ENCODE results near the gene DYRK1A.

DYRK1A gene

DNA sequence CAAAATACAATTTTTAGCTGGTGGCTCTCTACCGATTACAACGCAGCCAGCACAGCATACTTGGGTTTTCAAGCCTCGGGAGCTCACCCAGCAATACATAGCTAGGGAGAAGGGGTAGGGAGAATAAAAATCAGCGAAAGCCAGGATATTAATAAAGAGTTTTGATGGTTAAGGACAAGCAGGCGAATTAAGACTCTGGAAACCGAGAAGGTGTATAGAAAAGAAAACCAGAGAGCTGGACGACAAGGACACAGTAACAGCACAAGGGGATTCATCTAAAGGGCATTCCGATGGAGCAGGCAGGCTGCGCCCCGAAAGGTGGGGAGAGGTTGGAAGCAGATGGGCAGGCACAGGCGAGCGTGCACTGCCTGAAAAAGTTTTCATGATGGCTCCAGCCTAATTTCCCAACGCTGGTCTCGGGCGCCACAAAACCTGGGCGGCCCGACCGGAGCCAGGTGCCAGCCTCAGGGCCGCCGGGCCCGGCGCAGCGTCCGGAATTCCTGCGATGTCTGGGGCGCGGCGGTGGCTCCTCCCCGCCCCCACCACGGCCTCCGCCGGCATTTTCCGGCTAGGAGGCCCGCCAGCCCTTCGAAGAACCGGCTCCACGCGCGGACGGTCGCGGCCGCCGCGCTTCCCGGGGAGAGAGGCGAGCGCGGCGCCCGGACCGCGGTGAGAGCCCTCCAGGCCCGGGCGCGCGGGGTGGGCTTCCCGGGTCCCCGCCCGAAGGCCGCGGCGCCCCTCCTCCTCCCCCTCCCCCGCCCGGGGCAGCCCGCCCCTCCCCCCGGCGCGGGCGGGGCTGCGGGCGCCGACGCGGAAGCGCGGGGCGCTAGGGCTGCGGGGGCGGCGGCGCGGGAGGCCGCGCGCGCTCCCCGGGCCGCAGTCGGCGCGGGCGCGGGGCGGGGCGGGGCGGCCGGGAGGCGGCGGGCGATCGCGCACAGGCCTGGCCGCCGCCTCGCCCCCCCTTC, 774 bp upstream of the DYRK1A start:
- in situ Hi-C loops (cut with MboI; ENCODE audit: low sequenced_read_pairs), result no loop called here

DNA sequence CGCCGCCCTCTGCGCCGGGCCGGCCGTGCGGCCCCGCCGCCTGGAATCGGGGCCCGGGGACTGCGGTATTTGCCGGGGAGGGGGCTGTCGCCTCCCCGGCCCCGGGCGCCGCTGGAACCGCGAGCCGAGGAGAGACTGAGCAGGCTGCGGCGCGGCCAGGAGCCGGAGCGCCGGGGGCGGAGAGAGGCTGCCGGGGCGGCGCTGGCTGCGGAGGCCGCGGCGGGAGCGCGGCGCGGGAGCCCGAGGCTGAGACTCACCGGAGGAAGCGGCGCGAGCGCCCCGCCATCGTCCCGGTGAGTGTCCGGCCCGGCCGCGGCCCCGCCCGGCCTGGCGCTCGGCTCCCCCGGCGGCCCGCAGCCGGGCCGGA, 746 bp downstream of the DYRK1A start:
- in situ Hi-C loops (cut with MboI; ENCODE audit: low sequenced_read_pairs), result no loop called here

DNA sequence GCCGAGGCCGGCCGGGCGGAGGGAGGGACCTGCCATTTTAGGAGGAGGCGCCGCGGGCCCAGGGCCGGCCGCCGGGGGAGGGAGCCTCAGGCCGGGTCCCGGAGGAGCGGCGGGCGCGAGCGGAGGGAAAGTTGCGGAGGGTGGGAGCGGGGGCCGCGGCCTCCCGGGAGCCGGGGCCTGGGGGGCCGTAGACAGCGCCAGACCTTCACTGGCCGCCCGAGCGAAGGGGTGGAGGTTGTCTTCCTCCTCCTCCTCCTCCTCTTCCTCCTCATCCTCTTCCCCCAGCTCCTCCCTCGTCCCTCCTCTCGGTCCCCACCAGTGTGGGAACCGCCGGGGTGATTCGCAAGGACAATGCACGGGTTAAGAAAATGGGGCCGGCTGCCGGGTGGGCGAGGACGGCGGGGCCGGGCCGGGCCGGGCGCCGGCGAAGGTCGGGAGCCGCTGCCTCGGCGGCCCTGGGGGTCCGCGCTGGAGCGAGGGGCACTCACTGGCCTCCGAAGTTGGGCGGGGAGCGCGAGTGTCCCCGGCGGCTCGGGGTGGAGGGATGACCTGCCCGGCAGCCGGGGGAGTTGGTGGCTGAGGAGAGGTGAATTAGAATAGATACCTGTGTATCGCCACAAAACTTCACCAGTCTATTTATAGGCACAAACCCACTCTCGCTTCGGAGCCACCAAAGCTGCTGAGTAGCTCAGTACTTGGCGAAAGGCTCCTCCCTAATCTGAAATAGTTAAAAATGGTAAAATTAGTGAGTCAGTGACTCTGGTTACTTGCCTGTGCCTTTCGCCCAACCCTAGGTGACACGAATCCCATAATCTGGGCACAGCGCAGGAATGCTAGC, 1.3 kb downstream of the DYRK1A start:
- in situ Hi-C loops (cut with MboI; ENCODE audit: low sequenced_read_pairs), result no loop called here

DNA sequence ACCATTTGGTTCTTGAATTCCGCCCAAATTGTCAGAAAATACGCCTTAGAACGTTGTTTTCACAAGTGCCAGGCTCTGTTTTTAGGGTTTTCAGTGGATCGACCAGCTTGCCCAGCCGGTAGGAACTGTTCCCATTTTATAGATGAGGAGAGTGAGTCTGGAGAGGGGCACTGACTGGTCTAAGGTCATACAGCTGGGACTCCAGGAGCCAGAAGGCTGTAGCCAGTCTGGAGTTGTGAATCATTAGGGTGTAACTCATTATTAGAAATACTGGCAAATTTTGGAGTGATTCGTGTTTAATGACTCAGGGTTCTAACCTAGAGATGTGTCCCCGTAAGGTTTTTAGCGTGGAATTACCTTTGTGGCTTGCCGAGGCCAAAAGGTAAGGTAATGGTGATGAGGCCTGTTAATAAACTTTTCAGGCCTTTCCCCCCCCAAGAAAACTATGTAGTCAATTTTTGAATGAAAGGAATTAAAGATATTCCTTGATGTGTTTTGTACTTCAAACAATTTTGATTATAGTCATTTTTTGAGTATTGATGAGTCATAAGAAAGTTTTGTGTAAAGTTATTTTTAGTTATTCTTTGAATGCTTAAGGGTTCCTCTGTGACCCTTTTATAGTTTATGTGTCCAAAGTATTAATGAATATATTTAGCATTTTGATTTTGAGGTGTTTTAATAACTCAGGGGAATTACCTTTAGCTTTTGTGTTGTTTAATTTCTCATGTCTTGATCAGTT, 2.1 kb downstream of the DYRK1A start:
- in situ Hi-C loops (cut with MboI; ENCODE audit: low sequenced_read_pairs), result no loop called here

DNA sequence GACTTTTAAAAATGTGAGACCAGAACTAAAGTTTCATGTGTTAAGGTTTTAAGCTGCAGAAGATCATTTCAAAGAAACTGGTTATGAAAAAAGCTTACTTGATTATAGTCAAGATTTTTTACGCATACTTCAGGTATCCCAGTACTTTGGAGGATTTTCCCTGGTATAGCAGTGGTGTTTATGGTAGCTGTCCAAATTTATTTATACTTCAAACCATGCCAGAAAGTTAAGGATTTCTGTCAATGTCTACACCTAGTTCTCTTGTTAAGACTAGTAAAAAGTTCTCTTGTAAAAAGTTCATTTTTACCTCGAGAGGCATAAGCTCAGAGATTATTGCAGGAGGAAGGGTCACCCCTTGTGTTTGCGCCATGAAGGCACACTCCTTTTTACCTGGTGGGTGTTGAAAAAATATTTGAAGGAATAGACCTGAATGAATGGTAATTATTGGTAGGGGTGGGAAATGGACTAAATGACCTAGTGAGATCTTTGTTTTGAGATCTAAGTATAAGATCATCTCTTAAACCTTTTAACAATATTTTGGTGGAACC, 2.8 kb downstream of the DYRK1A start:
- in situ Hi-C loops (cut with MboI; ENCODE audit: low sequenced_read_pairs), result no loop called here

DNA sequence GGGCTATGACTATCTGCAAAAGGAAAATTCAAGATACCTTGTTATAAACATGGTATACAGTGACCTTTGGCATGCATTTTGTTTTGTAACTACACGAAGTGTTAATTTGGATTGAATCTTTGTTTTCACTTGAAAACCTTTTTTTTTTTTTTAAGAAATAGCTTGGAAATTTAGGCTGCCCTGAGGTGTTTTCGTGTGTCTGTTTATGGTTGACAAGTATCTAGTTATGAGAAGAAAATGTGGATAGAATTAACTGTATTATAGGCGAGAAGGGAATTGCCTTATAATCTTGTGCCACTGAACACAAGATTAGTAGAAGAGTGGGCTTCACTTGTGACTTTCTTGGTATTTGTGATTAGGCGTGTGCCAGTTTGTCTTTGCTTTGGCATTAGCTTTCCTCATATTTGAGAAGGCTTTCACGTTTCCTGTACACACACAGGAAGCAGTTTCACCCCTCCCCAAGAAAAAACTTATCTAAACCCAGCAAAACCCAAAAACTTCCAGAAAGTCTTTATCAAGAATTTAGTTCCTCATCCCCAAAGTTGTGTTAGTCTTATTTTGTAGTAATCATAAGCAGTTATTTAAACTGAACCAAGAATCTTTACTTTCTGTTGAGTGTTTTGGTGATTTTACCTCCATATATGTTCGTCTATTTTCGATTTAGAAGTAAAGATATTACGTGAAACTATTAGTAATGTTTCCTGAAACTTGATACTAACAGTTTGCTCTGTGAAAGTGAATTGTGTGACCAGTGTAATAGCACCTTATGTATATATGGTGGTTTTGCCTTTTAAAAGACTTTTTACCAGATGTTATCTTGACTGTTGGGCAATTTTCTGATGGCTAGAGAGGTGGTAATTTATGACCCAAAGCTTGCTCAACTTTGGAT, 3.8 kb downstream of the DYRK1A start:
- in situ Hi-C loops (cut with MboI; ENCODE audit: low sequenced_read_pairs), result no loop called here

DNA sequence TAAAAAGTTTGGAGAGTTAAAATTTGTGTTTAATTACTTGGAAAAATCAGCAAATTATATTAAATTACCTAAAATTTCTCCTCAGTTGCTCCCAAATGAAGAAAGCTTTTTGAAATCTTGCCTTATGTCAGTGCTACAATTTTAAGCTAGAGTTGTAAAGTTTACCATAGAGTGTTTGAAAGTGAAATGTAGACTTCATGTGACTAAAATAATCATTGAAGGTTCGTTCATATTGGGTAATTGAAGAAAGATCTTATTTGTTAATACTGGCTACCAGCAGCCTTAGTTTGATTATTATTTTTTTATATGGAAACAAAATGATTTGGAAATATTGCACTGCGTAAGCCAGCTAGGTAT, 4.4 kb downstream of the DYRK1A start:
- in situ Hi-C loops (cut with MboI; ENCODE audit: low sequenced_read_pairs), result no loop called here

DNA sequence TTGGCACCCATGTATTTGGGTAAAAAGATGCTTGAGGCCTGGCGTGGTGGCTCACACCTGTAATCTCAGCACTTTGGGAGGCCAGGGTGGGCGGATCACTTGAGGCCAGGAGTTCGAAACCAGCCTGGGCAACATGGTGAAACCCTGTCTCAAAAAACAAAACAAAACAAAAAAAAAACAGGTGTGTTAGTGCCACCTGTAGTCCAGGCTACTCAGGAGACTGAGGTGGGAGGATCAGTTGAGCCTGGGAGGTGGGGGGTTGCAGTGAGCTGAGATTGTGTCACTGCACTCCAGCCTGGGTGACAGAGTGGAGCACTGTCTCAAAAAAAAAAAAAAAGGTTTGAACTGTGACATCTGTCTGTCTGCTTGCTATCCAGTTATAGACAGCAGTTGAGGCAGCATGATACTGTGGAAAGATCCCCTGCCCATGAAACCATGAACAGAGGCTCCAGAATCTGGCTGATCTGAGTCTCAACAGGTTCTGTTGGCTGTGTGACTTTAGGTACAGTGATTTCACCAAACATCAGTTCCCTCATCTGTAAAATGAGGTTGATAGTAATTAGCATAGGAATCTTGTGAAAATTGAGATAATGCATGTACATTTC, 5.7 kb downstream of the DYRK1A start:
- in situ Hi-C loops (cut with MboI; ENCODE audit: low sequenced_read_pairs), result no loop called here

DNA sequence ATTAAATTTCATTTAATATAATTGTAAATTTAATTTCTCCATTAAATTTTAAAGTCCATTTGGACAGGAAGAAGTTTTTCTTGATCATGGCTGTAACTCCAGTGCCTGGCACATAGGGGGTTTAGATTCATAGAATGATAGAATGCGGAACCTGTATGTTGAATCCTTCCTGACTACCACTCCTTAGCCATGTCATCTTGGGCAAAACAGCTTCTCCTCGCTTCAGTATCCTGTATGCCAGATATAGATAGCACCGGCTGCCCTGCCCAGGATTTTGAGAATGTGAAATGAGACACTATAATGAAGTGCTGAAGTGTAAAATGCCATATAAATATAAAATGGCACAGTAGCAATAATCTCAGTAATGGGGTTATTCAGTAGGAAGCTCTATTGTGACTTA, 6.4 kb downstream of the DYRK1A start:
- in situ Hi-C loops (cut with MboI; ENCODE audit: low sequenced_read_pairs), result no loop called here

DNA sequence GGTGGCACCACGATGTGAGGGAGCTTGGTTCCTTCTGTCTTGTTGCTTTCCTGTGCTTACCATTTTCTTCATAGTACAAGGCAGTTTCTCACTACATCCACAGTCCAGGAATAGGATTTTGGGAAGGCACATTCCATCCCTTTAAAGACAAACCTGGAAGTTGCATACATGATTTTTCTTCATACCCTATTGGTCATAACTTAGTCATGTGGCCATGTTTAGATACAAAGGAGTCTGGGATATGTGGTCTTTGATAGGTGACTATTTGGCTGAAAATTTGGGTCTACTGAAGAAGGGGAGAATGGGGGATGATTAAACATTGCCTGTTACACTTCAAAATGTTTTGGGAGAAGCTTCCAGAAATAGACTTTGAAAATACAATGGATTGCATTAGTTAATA, 7.0 kb downstream of the DYRK1A start:
- in situ Hi-C loops (cut with MboI; ENCODE audit: low sequenced_read_pairs), result no loop called here

DNA sequence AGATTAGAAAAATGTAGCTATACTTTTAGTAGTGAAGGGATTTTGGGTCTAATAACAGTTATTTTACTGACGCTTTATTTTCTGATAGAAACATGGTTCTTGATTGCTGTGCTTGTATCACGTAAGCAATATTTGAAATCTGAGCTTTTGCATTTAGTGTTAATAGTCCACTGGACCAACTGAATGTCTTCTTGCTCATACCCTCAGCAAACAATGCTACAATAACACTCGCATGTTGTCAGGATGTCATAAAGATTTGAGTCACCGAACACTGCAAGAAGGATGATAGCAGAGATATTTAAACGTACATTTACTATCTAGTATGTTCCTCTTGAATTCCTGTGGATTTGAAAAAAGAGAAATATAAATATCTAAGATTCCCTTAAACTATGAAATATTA, 7.5 kb downstream of the DYRK1A start:
- in situ Hi-C loops (cut with MboI; ENCODE audit: low sequenced_read_pairs), result no loop called here

DNA sequence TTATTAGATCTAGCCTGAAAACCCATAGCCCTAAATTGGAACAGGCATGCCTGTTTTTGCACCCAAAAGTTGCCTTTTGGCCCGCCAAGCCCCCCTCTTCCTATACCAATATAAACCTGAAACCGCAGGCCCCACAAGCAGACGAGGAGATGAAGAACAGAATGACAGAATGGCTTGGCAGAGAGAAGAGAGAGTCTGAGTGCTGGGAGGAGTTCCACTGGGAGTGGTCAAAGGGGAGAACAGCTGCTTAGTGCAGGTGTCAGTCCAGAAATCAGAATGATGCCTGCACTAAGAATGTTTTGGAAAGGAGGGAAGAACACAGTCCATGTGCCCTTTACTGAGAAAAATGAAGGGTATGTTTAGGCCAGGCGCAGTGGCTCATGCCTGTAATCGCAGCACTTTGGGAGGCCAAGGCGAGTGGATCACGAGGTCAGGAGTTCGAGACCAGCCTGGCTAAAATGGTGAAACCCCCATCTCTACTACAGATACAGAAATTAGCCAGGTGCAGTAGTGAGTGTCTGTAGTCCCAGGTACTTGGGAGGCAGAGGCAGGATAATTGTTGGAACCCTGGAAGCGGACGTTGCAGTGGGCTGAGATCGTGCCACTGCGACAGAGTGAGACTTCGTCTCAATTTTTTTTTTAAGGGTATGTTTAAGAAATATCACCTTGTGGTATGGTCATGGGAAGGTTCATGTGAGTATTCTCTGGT, 9.4 kb downstream of the DYRK1A start:
- in situ Hi-C loops (cut with MboI; ENCODE audit: low sequenced_read_pairs), result no loop called here

DNA sequence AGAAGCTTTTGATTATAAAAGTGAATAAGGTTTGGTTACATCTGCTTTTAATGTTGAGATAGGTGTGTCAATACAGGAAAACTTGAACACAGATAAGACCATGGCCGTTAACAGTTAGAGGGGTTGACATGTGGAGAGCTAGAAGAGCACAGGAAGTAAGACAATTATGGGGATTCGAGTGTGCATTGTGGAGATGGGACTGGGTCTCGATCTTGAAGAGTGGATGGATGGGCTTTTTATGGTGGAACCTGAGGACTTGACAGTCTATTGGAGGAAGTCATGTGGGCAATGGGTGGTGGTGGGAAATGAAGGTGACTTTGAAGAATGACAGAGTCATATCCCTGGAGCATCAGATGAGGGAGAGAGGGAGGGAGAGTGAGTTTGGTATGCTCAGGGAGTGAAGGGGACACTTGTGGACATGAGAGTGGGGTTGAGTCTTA, 12.1 kb downstream of the DYRK1A start:
- in situ Hi-C loops (cut with MboI; ENCODE audit: low sequenced_read_pairs), result no loop called here

DNA sequence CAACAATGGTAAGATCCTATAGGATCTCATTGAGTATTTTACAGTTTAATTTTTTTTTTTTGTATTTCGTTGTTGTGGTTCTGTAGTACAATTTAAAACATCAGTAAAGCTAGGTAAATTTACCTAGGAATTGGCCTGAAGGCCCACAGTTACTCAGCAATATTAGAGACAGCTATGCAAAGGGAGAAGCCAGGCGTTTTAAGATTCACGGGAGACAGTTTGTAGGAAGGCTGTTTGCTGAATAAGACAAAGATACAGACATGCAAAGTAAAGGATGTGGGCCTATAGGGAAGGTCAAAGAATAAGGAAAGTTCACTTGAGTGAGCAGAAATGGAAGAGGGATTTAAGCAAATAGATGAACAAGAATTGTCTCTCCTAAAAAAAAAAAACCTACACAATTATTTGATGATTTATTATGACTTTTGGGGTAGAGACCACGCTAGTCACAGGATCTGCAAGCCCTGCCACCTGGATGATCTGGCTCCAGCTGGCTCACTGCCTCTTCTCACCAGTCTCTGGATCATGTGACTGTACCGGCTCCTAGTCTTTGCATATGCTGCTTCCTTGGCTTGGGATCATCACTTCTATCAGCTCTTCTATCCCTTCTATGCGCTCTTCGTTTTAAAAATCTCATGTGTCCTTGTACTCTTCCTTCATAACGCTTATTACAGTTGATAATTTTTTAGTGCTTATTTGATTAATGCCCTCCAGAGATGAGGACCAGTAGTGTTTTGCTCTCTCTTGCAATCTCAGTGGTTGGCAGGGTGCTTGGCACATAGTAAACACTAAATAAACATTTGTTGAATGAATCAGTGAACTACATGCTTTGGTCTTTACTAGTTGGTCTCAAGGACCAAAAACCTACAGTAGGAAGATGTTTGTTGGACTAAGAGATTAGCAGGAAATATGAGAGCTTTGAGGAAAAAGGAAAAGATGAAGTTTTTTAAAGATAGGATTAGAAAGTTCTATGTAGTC, 14.1 kb downstream of the DYRK1A start:
- in situ Hi-C loops (cut with MboI; ENCODE audit: low sequenced_read_pairs), result no loop called here

DNA sequence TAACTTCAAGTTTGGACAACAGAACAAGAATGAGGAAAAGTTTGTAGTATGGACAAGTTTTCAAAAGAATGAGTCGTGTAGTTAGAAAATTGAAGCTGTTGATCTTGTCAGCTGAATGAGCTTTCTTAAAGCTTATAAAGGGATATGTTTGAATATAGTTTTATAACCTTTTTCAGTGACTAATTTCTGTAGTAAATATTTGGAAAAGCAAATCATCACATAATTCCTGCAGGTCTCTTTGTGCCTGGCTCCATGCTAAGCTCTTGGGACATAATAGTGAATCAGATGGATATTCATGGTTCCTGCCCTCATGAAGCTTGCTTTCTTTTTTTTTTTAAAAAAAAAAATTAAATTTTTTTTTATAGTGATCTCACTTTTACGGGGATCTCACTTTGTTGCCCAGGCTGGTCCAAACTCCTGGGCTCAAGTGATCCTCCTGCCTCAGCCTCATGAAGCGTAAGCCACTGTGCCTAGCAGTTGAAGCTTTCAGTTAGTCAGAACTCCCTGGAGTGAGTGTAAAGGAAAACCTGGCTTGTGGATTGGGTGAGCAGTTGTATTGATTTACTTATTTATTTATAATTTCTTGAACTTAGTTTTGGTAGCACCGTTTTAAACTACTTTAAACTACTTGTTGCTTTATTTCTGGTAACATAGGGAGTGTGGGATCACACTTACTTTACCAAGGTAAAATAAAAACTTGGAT, 15.5 kb downstream of the DYRK1A start:
- in situ Hi-C loops (cut with MboI; ENCODE audit: low sequenced_read_pairs), result no loop called here

DNA sequence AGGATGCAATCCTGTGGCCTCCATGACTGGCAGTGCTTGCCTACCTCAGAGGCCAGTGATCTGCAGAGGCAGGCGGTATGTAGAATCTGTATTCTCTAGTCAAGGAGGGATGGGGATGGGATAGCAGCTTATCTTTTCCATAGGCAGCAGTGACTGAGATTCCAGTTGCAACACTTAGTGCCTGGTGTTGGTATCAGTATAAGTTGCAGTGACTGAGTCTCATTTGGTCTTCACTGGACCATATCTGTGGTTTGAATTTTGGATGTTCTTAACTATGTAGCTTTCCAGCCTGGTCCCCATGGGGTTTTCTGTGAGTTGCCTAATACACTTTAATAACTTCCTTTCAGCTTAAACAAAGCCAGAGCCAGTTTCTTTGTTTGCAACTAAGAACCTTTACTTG, 16.5 kb downstream of the DYRK1A start:
- in situ Hi-C loops (cut with MboI; ENCODE audit: low sequenced_read_pairs), result no loop called here

DNA sequence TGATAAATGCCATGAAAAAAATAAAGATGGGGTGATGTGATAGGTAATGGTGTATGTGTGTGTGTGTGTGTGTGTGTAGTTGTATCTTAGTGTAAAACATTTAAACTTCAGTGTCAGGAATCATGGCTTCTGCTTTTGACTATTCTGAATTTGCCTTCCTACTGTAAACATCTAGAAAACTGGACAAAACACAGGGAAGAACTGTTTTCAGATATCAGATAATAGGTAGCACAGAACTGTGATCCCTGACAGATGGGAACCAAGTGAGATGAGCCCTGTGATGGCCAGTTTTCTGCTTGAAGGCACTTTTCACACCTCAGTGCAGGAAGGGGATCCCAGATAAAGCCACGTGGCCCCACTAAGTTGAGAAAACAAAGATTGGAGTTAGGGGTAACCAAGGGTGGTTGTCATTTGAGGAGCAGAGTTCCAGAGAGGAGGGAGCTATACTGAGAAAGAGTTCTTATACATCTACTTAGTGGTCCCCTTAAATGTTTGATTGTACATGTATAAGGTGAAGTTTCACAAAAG, 17.3 kb downstream of the DYRK1A start:
- in situ Hi-C loops (cut with MboI; ENCODE audit: low sequenced_read_pairs), result no loop called here
